Endodermal cell (in vitro differentiated cells): ENCODE measurements around the gene ARSA. TPM values are rescaled to one million over a fixed set of nuclear protein-coding genes. Genes with fewer than 3 reads are reported as not detected.
A peak's percentile ranks its signal among the peaks of the same experiment; 100 is the strongest.

ENCODE experiments used
- DNase-seq: peaks from one replicate; pipeline ENCODE4 v3.0.0-alpha.2; 2017
- H3K27ac ChIP-seq: 2 replicates; pipeline ENCODE4 v1.5.1; 2013; ENCODE audit warnings: mild to moderate bottlenecking, low read depth, low read length, moderate library complexity
- H3K27me3 ChIP-seq: 2 replicates; pipeline ENCODE4 v1.6.1; 2013; ENCODE audit warnings: mild to moderate bottlenecking, low read length, moderate library complexity; ENCODE audit not compliant: insufficient read depth, control insufficient read depth, poor library complexity, severe bottlenecking
- H3K36me3 ChIP-seq: 2 replicates; pipeline ENCODE4 v1.7.0; 2013; ENCODE audit warnings: mild to moderate bottlenecking, low read length, moderate library complexity; ENCODE audit not compliant: control insufficient read depth, insufficient read depth
- H3K4me1 ChIP-seq: one replicate; pipeline ENCODE4 v1.7.0; 2013; ENCODE audit warnings: low read length; ENCODE audit not compliant: control insufficient read depth, insufficient read depth
- H3K4me3 ChIP-seq: 2 replicates; pipeline ENCODE4 v1.5.1; 2013; ENCODE audit warnings: mild to moderate bottlenecking, low read length, moderate library complexity
- H3K9ac ChIP-seq: 2 replicates; pipeline ENCODE4 v1.6.1; 2013; ENCODE audit warnings: mild to moderate bottlenecking, low read length, moderate library complexity; ENCODE audit not compliant: poor library complexity, severe bottlenecking; ENCODE audit errors: extremely low read depth
- H3K9me3 ChIP-seq: 2 replicates; pipeline ENCODE4 v1.6.1; 2013; ENCODE audit warnings: mild to moderate bottlenecking, low read length, moderate library complexity; ENCODE audit not compliant: control insufficient read depth
- H3K27ac Mint-ChIP-seq: 2 replicates; pipeline ENCODE4 v1.8.0; 2020; ENCODE audit warnings: mixed read lengths
- H3K27me3 Mint-ChIP-seq: 2 replicates; pipeline ENCODE4 v1.8.0; 2021; ENCODE audit warnings: mild to moderate bottlenecking, mixed read lengths; ENCODE audit not compliant: insufficient read depth
- H3K36me3 Mint-ChIP-seq: 2 replicates; pipeline ENCODE4 v1.8.0; 2020; ENCODE audit warnings: low read depth, mixed read lengths
- H3K4me1 Mint-ChIP-seq: 2 replicates; pipeline ENCODE4 v1.8.0; 2020; ENCODE audit warnings: mixed read lengths
- H3K4me3 Mint-ChIP-seq: 2 replicates; pipeline ENCODE4 v1.8.0; 2020; ENCODE audit warnings: mild to moderate bottlenecking, moderate library complexity, mixed read lengths
- H3K9me3 Mint-ChIP-seq: 2 replicates; pipeline ENCODE4 v1.8.0; 2020; ENCODE audit warnings: mild to moderate bottlenecking, mixed read lengths
- CTCF ChIP-seq: fragments of 200-600 bp; sonication (generic); conservative IDR thresholded peaks from 2 replicates; pipeline ENCODE4 v1.5.0; 2021; ENCODE audit warnings: antibody characterized with exemption, mild to moderate bottlenecking
- WGBS, 2 experiments: methylation state at CpG; one replicate each; pipeline versions ENCODE4 v1.1.5 to v1.1.7; 2013; ENCODE audit warnings: missing lambda C conversion rate in 2 of 2, mixed read lengths in 1 of 2; ENCODE audit not compliant: insufficient coverage in 1 of 2, insufficient read length in 1 of 2; 5-methylcytosine and 5-hydroxymethylcytosine counted together
- total RNA-seq, 2 donors: library from RNA; stranded (reverse); fragmentation: NEBNext Ultra II Directional in 1 of 2; extraction: Animal tissue kit (Norgen Biotek cat#: 25700) in 1 of 2; gene quantifications; 2 replicates in 1 of 2; 3 replicates in 1 of 2; pipeline ENCODE4 v1.2.1, GENCODE V29; 2021

ARSA gene
- total RNA-seq, 2 donors from 2014 or later: 28.6 to 30.6 TPM

- peaks cover 31% of the 10 kb centered on the region for H3K27me3 ChIP-seq
- peak; percentile 37 for DNase-seq
- H3K9ac ChIP-seq: no peak overlapping the region
- H3K27ac ChIP-seq: no peak overlapping the region
- no peak overlapping the region for H3K4me3 Mint-ChIP-seq
- H3K36me3 Mint-ChIP-seq: no peaks in the 10 kb centered on the region
- no peaks in the 10 kb centered on the region for H3K9me3 ChIP-seq
- peaks cover 12% of the 10 kb centered on the region for H3K4me1 Mint-ChIP-seq
- H3K9me3 Mint-ChIP-seq: no peaks in the 10 kb centered on the region
- peaks cover 74% of the 10 kb centered on the region for H3K27me3 Mint-ChIP-seq
- 94 to 95% methylated on average over 7 to 8 of the region's 8 CpGs for WGBS, 2 experiments
- TF ChIP-seq CTCF: no peak
- H3K4me1 ChIP-seq: no peaks in the 10 kb centered on the region
- H3K4me3 ChIP-seq: no peak overlapping the region
- no peak overlapping the region for H3K27ac Mint-ChIP-seq
- H3K36me3 ChIP-seq: no peaks in the 10 kb centered on the region
These were observed 44.1 kb upstream of the ARSA start for GRCh38 chr22:50672041-50672440.

GRCh38 chr22:50671641-50672040, 43.7 kb upstream of the ARSA start:
- 91 to 94% methylated on average over 5 to 11 of the region's 11 CpGs for WGBS, 2 experiments
- DNase-seq: no peak
- Mint-ChIP-seq H3K4me3 (no peak overlapping the region), H3K9me3 (no peaks in the 10 kb centered on the region), H3K27me3 (peaks cover 76% of the 10 kb centered on the region), H3K27ac (no peak overlapping the region), H3K36me3 (no peaks in the 10 kb centered on the region), H3K4me1 (peaks cover 12% of the 10 kb centered on the region)
- Histone ChIP-seq H3K27ac (no peak overlapping the region), H3K36me3 (no peaks in the 10 kb centered on the region), H3K9me3 (no peaks in the 10 kb centered on the region), H3K9ac (no peak overlapping the region), H3K4me1 (no peaks in the 10 kb centered on the region), H3K27me3 (peaks cover 31% of the 10 kb centered on the region), H3K4me3 (no peak overlapping the region)
- TF ChIP-seq CTCF: no peak

GRCh38 chr22:50670914-50671538, 43.1 kb upstream of the ARSA start:
- peak; percentile 36 for DNase-seq
- Histone ChIP-seq H3K4me1 (no peaks in the 10 kb centered on the region), H3K9ac (no peak overlapping the region), H3K9me3 (no peaks in the 10 kb centered on the region), H3K4me3 (no peak overlapping the region), H3K36me3 (no peaks in the 10 kb centered on the region), H3K27ac (no peak overlapping the region), H3K27me3 (peaks cover 28% of the 10 kb centered on the region)
- Mint-ChIP-seq H3K27me3 (peaks cover 77% of the 10 kb centered on the region), H3K9me3 (no peaks in the 10 kb centered on the region), H3K4me3 (no peak overlapping the region), H3K27ac (no peak overlapping the region), H3K36me3 (no peaks in the 10 kb centered on the region), H3K4me1 (peaks cover 12% of the 10 kb centered on the region)
- TF ChIP-seq CTCF: no peak
- WGBS, 2 experiments: 76 to 78% methylated on average over 6 to 10 of the region's 10 CpGs
